Renal cortical epithelial cell (primary cell): ENCODE results near the gene NNT. TPM values are rescaled to one million over a fixed set of nuclear protein-coding genes. Genes with fewer than 3 reads are reported as not detected.

Experiments used
- DNase-seq: peaks from one replicate; pipeline ENCODE4 v3.0.0-alpha.2; 2011; ENCODE audit warnings: low read depth
- total RNA-seq: library from RNA; depleted of rRNA; stranded (reverse); fragments of >200 nt; gene quantifications from 2 replicates; pipeline ENCODE4 v1.2.3, GENCODE V29; 2014

The NNT gene
- total RNA-seq: 66.7 and 147 TPM in 2 replicates

DNA sequence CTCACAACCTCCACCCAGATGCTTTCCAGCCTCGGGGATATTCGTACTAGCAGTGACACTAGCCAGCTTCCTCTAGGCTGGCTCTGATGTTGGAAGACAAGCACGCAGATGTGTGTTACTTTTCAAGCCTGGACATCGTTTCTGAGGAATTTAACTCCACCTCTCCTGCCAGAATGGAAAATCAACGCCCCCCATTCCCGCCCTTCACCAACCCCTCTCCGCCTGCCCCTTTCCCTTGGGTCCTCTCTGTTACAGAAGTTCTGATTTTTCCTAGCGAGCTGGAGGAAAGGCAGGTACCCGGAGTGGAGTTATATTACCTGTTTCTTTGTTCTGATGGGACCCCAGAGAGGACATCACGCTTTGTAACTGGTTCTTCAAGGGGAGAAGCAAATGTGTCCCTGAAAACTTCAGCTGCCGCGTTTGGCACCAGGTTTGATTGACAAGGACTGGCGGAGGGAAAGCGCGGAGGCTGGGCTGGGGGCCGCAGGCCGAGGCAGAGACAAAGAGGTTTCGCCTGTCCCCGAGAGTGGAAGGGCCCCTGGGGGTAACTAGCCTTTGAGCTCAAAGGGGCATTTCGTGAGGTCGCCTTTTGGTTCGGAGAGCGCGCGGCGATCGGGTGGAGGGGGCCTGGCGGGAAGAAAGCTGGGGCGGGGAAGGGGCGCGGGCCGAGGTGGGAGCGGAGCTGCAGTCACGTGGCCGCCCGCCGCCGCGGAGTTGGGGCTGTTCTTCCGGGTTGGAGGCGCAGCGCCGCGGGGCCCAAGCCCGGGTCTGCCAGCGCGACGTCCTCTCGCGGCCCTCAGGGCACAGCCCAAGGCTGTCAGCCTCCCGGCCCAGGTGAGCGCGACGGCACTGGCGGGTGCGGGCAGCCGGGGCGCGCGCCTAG is at the start of gene NNT:
NNT (plus strand) TSS at position 720 of the 883 bp plus-strand sequence. CDS start 6,016 bp downstream, outside the sequence.
- DNase-seq: no peak

DNA sequence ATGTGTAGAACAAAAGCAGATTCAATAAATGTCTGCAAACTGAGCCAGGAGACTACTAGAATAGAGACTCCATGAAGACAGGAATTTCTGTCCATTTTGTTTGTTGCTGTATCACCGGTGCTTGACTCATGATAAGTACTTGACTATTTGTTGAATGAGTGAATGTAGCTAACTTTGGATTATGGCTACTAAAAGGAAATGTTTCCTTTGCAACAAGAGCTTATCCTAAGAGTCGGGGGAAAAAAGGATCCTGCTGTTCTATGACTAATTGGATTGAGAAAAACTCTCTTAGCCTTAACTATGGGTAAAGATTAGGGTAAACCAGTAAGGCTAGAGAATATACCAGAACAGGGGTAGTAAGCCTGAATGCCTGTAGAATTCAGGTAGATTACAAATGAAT is 49.6 kb upstream of the NNT start:
- DNase-seq: peak; percentile 28

DNA sequence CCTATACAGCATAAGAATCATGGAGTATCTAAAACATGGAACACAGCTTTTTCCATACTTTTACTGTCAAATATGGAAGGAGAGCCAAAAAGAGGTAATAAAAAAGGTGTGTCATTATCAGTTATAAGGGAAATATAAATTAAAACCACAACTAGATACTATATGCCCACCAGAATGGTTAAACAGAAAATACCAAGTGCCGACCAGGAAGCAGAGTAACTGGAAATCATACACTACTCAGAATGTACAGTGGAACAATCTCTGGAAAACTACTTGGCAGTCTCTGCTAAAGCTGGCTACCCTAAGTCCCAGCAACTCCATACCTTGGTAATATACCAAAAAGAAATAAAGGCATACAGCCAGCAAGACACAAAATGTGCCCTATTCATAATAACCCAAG is 48.5 kb upstream of the NNT start:
- no peak for DNase-seq

DNA sequence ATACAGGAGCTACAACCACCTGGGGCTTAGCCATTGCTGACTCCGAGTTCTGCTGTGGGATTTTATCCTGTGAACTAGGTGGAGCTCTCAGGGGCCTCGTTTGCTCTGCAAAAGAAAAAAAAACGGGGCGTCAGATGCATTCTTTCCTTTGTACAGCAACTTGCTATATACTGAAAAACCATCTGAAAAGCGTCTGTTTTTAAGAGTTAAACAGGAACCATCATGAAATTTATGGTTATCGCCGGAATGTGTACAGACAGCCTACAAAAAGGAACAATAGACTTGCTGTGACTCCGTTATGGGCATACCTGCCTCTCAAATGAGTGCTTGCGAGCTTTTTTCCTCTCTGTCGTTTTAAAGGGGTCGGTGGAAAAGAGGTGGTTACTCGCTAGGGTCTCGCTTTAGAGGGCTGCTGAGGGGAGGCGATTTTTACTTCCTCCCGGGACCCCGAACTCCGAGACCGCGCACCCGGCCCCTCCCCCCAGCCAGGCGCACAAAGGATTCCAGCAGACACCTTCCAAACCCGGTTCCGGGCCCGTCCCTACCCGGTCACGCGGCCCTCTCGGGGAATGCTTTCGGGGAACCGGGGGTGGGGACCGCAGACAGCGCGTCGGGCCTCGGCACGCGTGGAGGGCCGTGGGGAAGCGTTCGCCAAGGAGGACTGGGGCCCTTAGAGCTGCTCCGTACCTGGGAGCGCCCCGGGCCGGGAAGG is 46.9 kb upstream of the NNT start:
- peak; percentile 23 for DNase-seq

DNA sequence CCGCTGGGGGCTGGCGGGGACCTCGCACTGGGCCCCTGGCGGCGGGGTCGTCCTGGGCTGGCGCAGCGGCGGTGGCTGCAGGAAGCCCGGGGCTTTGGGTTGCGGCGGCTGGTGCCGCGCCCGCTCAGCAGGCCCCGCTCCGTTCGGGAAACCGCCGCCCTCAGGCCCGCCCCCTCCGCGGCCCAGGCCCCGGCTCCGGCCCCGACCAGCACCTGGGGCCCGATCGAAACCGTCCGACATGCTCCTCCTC is 46.4 kb upstream of the NNT start:
- peak; percentile 49 for DNase-seq

DNA sequence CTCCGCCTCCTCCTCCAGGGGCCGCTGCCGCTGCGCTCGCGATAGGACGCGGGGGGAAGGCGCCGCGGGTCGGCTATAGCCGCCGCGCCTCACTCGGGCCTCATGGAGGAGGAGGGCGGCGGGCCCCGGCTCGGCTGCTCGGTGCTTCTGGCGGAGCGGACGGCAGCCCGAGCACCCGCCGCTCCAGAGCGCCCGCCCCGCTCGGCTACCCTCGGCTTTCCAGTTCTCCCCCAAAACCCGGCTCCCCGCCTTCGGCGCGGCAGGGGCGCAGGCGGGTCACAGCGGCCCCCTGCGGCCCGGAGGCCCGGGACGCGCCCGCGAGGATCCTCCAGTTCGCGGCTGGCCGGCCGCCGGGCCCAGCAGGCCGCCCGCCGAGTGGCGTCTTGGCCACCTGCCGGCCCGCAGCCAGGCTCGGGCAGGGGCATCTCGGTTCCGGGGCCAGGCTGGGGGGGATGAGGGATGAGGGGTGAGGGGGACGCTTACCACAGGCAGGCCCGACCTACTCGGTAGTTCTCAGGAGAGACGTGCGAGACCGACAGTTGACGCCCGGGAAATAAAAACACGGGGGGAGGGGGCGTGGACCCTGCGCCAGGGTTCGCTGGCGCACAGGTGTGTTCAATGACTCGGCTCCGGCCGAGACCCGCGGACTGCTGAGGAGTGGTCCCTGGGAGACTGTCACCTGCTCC is 46.0 kb upstream of the NNT start, which contains the start of gene PAIP1:
PAIP1 (minus strand) TSS at position 221 of the 686 bp plus-strand sequence. CDS start 231 bp downstream, outside the sequence.
- DNase-seq: no peak

DNA sequence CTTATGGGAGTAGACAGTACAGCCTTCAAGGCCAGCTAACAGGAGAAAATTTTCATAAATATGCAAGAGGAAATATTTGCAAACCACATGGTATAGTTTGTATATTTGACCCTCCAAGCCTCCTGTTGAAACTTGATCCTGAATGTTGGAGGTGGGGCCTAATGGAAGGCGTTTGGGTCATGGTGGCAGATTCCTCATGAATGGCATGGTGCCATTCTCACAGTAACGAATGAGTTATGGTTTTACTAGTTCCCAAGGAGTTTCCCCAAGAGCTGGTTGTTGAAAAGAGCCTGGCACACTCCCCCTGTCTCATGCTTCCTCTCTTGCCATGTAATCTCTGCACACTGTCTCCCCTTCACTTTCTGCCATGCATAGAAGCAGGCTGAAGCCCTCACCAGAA is 42.9 kb upstream of the NNT start:
- DNase-seq: peak; percentile 8

DNA sequence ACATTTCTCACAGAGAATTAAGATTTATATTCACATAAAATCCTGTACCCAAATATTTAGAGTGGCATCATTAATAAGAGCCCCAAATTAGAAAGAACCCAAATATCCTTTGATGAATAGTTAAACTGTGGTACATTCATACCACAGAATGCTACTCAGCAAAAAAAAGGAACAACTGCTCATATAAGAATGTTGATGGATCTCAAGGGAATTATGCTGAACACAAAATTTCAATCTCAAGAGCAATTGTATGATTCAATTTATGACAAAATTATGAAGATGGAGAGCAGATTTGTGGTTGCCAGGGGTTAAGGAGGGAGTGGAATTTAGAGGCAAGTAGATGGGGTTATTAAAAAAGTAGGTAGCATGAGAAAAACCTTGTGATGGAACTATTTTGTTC is 41.6 kb upstream of the NNT start:
- no peak for DNase-seq

DNA sequence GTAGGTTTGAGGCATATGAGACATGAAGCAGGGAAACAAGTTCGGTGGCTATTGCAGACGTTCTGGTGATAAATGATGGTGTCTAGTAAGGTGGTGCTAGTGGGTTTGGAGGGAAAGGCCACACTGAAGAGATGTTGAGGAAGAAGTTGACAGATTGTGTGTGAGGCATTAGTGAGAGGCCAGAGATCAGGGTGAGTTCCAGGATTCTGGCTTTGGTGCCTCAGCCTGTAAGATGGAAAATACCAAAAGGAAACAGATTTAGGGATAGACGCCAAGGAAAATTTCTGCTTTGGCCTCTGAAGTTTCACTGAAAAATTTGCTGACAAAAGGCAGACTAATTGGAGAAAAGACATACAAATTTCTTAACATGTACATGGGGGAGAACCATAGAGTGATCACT is 39.7 kb upstream of the NNT start:
- no peak for DNase-seq

DNA sequence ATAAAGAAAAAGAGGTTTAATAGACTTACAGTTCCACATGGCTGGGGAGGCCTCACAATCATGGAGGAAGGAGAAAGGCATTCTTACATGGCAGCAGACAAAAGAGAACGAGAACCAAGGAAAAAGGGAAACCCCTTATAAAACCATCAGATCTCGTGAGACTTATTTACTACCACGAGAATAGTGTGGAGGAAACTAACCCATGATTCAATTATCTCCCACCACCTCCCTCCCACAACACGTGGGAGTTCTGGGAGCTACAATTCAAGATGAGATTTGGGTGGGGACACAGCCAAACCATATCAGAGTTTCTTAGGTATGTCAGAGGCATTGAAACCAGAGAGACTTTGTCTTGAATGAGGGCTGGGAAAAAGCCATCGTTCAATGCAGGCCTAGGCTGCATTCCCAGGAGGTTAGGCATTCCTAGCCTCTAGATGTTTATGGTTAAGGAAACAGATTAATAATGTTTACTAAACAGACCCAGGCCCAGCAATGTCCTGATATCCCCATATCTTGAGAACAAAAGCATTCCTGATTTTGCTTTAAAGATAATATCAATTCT is 38.6 kb upstream of the NNT start:
- no peak for DNase-seq

DNA sequence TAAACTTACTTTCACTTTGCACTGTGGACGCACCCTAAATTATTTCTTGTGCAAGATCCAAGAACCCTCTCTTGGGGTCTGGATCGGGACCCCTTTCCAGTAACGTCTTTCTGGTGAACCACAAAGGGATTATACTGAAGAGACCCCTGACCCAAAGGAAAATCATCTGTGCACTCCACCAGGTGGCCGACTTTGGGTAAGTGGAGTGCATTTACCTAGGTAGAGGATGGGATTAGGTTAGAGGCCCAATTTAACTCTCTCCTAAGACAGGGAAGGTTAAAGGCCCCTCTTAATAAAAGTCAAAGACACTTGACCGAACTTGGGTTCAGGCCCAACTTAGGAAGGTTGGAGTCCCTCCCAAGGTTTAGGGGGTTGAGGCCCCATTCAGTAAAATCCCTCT is 37.9 kb upstream of the NNT start:
- DNase-seq: no peak

DNA sequence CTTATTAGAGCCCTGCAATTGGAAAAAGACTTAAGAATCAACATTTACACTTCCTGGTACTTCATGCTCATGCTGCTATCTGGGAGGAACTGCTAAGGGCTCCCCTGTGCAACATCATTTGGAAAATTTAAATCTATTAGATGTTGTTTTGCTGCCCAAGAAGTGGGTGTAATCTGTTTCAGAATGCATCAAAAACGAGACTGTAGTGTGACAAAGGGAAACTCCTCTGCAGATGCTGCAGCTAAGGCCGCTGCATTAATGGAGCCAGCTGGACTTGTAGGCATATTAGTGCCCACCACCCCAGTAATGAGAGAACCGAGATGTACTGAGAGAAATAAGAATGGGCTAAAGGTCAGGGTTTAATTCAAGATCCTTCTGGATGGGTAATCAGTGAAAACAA is 35.0 kb upstream of the NNT start:
- no peak for DNase-seq

DNA sequence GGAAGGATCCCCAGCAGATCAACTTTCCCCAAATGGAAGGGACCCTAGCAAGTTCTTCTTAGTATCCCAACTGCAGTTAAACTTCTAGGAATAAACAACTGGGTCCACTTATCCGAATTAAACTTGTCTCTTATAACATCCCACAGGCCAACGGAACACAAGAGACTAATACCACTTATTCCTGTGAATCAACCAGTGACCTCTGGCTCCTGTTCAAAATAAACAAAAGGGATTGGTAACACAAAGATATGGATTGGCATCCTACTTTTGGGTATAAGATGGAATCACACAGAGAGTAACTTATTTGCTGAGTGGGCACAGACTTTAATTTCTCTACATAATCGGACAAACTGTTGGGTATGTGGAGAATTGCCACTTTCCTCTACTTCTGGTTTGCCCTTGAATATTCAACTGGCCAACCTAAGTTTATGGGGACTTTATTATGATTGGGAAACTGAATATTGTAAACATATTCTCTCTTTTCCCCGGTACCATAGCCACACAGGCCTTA is 33.7 kb upstream of the NNT start:
- DNase-seq: no peak

DNA sequence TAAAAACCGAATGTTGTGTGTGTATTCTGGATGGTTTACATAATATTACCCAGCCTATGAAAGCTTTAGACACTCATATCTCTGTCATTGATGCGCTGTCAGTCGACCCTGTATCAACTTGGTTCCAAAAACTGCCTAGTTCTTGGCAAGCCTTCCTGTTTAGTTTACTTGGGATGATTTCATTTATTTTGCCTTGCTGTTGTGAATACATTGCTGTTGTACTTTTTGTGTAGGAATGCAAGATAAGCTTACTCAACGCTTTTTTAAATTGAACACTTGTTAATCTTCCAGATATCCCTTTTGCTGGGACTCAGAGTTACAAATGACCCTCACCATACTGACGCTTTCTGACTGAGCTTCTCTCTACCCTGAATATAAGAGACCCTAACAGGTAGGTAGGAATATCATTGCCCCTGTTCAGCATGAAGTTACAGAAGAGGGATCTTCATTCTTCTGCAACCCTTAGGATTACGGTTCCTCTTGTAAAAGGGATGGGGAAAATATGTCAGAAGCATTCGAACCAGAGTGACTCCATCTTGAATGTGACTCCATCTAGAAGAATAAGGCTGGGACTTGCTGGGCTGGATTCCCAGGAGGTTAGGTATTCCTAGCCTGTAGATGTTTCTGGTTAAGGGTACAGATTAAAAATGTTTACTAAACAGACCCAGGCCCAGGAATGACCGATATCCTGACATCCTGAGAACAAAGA is 32.4 kb upstream of the NNT start:
- no peak for DNase-seq

DNA sequence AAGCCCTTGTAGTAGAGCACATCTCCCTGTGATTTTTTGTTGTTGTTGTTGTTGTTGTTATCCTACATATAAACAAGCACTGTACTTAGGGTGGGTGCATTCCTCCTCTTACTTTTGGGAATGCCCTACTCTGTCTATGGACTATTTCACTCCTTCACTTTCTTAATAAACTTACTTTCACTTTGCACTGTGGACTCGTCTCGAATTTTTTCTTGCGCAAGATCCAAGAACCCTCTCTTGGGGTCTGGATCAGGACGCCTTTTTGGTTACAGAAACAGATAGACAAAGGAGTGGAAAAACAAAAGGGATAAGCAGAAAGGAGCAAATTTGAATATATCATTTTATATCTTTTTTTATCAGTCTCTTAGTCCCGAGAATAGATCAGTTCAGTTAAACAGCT is 31.7 kb upstream of the NNT start:
- DNase-seq: no peak

DNA sequence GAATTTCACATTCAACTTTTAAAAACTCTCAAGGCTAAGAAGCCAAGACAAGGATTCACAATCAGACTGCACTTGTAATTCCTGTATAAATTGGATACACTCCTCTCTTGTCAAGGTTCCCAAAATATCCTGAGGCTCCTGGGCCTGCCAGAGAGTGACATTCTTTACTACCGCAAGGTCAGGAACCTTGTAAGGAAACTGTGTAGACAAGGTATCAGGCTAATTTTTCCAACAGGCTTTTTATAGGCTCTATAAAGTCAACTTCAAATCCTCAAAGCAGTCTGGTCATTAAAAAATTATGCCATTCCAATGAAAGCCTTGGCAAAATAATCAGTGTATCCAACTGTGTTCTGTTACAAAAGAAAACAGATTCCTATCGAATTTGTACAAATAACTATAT is 30.6 kb upstream of the NNT start:
- peak; percentile 13 for DNase-seq

DNA sequence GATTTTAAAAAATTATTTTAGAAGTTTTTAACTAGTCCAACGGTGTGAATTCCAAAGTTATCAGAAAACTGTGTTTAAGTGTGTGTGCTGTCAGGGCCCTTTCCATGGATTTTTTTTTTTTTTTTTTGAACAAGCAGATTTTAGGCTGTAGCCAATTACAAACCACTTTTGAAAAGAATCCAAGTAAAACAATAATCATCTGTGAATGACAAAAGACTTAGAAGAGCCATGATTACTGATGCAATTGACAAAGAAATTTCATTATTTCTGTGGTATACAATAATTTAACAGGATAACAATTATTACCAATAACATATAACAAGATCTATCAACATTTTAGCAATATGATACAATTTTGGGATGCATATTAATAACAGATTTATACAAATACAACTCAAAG is 29.9 kb upstream of the NNT start:
- DNase-seq: no peak

DNA sequence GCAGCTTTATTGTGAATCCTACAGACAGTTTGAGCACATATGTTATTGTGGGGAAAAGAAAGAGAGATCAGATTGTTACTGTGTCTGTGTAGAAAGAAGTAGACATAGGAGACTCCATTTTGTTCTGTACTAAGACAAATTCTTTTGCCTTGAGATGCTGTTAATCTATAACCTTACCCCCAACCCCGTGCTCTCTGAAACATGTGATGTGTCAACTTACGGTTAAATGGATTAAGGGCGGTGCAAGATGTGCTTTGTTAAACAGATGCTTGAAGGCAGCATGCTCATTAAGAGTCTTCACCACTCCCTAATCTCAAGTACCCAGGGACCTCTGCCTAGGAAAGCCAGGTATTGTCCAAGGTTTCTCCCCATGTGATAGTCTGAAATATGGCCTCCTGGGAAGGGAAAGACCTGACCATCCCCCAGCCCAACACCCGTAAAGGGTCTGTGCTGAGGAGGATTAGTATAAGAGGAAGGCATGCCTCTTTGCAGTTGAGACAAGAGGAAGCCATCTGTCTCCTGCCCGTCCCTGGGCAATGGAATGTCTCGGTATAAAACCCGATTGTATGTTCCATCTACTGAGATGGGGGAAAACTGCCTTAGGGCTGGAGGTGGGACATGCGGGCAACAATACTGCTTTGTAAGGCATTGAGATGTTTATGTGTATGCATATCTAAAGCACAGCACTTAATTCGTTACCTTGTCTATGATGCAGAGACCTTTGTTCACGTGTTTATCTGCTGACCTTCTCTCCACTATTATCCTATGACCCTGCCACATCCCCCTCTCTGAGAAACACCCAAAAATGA is 22.4 kb upstream of the NNT start:
- peak; percentile 69 for DNase-seq

DNA sequence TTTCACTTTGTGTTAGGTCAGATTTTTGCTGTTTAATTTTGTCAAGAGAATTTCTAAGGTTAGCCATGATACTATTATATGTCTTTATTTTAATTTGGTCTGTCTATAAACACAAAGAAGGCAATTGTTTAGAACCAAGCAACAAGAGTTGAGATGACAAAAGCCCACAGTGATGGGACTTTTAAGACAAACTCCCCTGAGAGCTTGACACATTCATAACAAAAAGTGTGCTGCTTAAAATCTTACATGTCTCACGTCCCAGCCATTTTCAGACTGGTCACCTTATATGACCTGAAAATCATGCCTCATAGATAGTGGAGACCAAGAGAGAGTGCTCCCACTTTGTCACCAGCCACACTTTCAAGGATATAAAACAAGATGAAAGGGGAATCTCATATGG is 21.6 kb upstream of the NNT start:
- no peak for DNase-seq

DNA sequence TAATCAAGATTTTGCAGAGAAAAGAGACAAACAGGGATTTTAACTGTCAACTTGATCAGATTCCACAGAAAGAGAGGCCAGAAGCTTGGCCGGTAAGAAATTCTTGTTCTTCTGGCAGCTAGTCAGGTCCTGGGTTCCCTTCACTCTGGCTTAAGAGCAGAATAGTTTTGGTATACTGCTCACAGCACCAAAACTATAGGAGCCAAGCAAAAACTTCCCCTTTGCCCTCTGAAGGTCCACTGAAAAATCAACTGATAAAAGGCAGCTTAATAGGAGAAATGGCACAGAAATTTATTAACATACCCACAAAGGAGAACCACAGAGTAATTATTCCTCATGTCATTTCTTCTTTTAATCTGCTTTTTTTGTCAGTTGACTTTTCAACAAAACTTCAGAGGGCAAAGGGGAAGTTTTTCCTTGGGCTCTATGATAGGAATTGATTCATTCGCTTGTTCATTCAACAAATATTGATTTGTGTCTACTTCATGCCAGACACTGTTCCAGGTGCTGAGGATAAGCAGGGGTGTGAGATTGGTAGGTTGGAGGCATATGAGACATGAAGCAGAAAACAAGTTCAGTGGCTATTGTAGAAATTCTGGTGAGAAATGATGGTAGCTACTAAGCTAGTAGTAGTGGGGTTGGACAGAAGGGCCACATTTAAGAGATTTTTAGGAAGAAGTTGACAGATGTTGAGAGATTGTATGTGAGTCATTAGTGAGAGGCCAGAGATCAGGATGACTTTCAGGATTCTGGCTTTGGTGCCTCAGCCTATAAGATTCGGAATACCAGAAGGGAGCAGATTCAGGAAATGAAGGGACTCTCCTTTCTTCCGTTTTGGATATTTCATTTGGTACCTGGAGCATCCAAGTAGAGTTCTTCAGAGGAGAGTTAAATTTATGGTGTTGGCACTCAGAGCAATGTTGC is 20.6 kb upstream of the NNT start:
- no peak for DNase-seq
